Stromal cell of bone marrow (primary cell): Measurements from ENCODE around the gene LRRC37B.
"Not testable (repeated sequence)": the region's sequence is repeated elsewhere in the genome, so short reads cannot be mapped to it uniquely, and the experiment has no call there.

Source experiments
- DNase-seq: peaks from one replicate; pipeline ENCODE4 v3.0.0-alpha.2; 2012; ENCODE audit warnings: low read depth

Gene LRRC37B

DNA sequence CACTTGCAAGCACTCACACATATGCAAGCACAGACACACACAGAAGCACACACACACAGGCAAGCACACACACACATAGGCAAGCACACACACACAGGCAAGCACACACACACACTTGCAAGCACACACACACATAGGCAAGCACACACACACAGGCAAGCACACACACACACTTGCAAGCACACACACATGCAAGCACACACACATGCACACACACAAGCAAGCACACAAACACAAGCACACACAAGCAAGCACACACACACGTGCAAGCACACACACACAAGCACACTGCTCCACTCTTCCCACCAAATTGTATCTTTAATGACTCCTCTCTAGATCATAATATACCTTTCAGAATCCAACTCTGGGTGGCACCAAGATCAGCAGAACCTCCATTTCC lies 84.9 kb downstream of the LRRC37B start:
- not testable (repeated sequence) for DNase-seq

- no peak for DNase-seq
Measured at GRCh38 chr17:32099686-32100085, 92.5 kb downstream of the LRRC37B start.

DNA sequence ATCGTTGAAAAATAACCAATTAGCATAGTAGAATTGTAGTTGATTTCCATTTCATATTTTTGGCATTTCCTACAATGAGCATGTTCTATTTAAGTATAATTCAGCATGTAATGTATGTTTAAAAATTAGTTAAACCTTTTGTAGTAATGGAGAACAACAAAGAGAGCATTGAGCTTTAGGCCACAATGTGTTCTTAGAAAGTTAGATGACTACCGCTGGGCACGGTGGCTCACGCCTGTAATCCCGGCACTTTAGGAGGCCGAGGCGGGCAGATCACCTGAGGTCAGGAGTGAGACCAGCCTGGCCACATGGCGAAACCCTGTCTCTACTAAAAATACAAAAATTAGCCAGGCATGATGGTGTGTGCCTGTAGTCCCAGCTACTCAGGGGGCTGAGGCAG lies 93.1 kb downstream of the LRRC37B start:
- not testable (repeated sequence) for DNase-seq

DNA sequence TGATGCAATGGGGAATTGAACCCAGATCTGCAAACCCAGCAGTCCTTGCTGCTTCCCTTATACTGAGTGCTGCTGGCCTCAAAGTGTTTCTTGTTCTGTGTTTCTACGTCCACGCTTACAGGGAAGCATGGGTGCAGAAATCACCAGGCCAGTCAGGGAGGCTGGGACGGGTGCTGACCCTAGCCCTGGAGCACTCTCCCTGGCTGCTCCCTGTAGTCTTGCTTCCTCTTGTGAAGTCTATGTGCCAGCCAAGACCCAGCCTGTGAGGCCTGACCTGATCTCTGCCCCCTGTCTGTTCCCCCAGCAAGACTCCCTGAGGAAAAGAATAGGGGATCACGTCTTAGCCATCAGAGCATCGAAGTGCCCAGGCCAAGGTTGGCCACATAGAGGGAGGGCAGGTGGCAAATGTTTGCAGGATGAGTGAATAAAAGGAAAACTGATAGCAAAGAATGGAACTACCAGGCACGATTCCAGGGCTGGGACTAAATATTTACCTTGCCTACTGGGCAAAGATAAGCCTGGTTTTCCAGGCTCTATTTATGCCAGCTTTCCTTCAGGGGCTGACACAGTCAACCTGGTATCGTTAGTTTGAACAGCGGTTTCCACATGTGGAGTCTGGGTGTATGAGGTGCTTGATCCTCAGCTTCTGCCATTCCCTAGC lies 93.9 kb downstream of the LRRC37B start:
- no peak for DNase-seq

DNA sequence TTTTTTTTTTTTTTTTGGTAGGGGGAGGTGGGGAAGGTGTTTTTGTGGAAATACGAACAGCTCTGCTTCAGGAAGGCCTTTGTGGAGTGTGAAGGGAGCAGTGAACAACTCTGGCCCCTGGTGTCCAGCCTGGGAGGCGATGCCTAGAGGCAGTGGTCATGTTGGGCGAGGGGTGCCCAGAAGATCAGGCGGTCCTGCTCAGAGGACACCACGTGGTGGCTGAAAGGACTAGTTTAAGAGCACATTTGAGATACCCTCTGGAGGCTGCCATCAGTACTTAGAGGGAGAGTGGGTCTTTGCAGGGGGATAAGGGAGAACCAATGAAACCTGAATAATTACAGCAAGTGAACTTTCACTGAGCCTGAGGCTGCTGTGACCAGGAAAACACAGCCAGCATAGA lies 95.0 kb downstream of the LRRC37B start:
- DNase-seq: no peak

DNA sequence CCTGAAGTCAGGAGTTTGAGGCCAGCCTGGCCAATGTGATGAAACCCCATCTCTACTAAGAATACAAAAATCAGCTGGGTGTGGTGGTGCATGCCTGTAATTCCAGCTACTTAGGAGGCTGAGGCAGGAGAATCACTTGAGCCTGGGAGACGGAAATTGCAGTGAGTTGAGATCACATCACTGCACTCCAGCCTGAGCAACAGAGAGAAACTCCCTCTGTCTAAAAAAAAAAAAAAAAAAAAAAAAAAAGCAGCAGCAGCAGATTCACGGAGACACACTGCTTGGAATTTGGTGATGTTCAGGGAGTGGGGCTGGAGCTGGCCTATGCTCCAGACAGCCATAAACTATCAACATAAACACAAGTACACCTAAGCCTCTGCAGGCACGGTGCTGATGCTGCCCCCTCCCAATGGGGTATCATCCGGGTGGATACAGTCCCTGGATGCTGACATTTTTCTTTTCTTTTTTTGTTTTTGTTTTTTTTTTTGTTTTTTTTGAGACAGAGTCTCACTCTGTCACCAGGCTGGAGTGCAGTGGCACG lies 95.5 kb downstream of the LRRC37B start:
- no peak for DNase-seq
